CD4-positive, alpha-beta T cell treated with Interleukin-12 subunit alpha and Interleukin-12 subunit beta, for 1 hour (primary cell): ENCODE measurements around the gene IVL.

Experiments
- DNase-seq: peaks from one replicate; pipeline ENCODE4 v3.0.0-alpha.2; 2020

Gene IVL

GRCh38 chr1:152907686-152908601 is at the start of gene IVL:
IVL (plus strand) TSS chr1:152908546; CDS start chr1:152909798, 1,252 bp downstream.
- DNase-seq, result no peak

- DNase-seq, result no peak
Observed at GRCh38 chr1:152859696-152860095, 48.6 kb upstream of the IVL start, which contains the start of gene LCE7A. LCE7A (plus strand) TSS chr1:152859996; CDS start chr1:152860698, 702 bp downstream.

GRCh38 chr1:152860129-152860528 is 48.2 kb upstream of the IVL start:
- DNase-seq, result no peak

GRCh38 chr1:152861374-152861773 is 47.0 kb upstream of the IVL start:
- no peak for DNase-seq

GRCh38 chr1:152864443-152864842 is 43.9 kb upstream of the IVL start:
- no peak for DNase-seq

GRCh38 chr1:152866321-152866720 is 42.0 kb upstream of the IVL start:
- DNase-seq, result no peak

- peak; percentile 52 for DNase-seq
Observed at GRCh38 chr1:152869808-152870419, 38.4 kb upstream of the IVL start.

- no peak for DNase-seq
Observed at GRCh38 chr1:152870831-152871730, 37.3 kb upstream of the IVL start.

GRCh38 chr1:152871731-152872126 is 36.6 kb upstream of the IVL start:
- DNase-seq, result no peak

- no peak for DNase-seq
Observed at GRCh38 chr1:152873495-152873894, 34.9 kb upstream of the IVL start.

- DNase-seq, result no peak
Observed at GRCh38 chr1:152876827-152877226, 31.5 kb upstream of the IVL start.

GRCh38 chr1:152878042-152878441 is 30.3 kb upstream of the IVL start, which contains the start of gene SMCP:
SMCP (plus strand) TSS chr1:152878322; CDS start chr1:152884423, 6,101 bp downstream.
- no peak for DNase-seq

GRCh38 chr1:152879559-152880198 is 28.7 kb upstream of the IVL start:
- no peak for DNase-seq

- DNase-seq, result no peak
Observed at GRCh38 chr1:152880316-152880715, 28.0 kb upstream of the IVL start.

- no peak for DNase-seq
Observed at GRCh38 chr1:152880907-152881306, 27.4 kb upstream of the IVL start.

- DNase-seq, result no peak
Observed at GRCh38 chr1:152884085-152884484, 24.3 kb upstream of the IVL start.

GRCh38 chr1:152884506-152884905 is 23.8 kb upstream of the IVL start:
- DNase-seq, result no peak

GRCh38 chr1:152884966-152885624 is 23.3 kb upstream of the IVL start:
- DNase-seq, result no peak

GRCh38 chr1:152886085-152886484 is 22.3 kb upstream of the IVL start:
- DNase-seq, result no peak

GRCh38 chr1:152886758-152887409 is 21.5 kb upstream of the IVL start:
- DNase-seq, result no peak

GRCh38 chr1:152888126-152888525 is 20.2 kb upstream of the IVL start:
- DNase-seq, result no peak
